NCI-H187 treated with DMSO at 0.1 percent for 48 hours (cell line): ENCODE results near the gene ZNF598.
"Not testable (repeated sequence)": the region's sequence is repeated elsewhere in the genome, so short reads cannot be mapped to it uniquely, and the experiment has no call there.

ENCODE experiments used
- DNase-seq: peaks from one replicate; lab custom pipeline; 2025; lab: John Stamatoyannopoulos, UW

ZNF598 gene

DNA sequence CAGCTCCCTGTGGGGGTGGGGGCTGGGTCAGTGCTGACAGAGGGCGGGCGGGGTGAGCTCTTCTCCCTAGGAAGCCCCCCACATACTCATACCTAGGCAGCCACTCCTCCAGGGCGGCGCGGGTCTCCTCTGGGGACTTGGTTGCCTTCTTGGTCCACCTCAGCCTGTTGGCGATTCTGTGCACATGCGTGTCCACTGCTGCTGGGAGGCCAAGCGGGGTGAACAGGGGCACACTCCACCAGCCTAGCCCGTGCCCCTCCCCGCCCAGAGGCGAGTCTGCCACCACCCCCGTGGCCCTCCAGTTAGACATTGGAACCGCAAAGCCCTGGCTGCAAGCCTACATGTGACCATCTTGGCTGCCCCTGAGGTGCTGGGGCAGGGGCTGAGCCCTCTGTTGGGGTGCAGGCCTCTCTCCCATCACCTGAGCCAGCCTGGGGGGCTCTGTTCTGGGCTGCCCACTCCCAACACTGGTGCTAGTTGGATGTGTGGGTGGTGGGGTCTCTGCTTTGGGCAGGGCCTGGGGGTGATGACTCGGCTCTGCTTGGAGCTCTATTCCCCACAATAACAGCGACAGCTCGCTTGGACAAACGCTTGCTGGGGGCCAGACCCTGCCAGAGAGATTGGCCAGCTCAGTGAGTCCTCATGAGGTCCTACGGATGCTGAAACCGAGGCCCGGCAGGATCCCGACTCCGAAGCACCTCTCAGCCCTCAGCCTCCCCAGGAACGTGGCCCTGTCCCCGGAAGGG lies 30.6 kb upstream of the ZNF598 start:
- DNase-seq: no peak

- no peak for DNase-seq
These were observed 29.8 kb upstream of the ZNF598 start for GRCh38 chr16:2039274-2040031.

GRCh38 chr16:2038382-2039231 lies 29.0 kb upstream of the ZNF598 start:
- DNase-seq: no peak

DNA sequence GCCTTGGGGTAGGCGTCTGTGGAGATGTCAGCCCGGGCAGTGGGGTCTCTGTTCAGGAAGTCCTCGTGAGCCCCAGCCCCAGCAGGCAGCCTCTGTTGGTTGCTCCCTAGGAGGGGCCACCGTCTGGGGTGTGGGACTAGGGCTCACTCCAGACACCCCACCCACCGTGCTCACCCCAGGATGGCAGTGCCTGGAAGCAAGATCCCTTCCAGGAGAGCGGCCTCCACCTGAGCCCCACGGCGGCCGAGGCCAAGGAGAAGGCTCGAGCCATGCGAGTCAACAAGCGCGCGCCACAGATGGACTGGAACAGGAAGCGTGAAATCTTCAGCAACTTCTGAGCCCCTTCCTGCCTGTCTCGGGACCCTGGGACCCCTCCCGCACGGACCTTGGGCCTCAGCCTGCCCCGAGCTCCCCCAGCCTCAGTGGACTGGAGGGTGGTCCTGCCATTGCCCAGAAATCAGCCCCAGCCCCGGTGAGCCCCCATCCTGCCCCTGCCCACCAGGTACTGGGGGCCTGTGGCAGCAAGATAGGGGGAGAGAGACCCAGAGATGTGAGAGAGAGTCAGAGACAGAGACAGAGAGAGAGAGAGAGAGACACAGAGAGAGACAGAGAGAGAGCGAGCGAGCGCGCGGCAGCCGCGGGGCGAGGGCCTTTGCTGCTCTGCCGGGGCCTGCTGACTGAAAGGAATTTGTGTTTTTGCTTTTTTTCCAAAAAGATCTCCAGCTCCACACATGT lies 28.2 kb upstream of the ZNF598 start:
- DNase-seq: no peak

DNA sequence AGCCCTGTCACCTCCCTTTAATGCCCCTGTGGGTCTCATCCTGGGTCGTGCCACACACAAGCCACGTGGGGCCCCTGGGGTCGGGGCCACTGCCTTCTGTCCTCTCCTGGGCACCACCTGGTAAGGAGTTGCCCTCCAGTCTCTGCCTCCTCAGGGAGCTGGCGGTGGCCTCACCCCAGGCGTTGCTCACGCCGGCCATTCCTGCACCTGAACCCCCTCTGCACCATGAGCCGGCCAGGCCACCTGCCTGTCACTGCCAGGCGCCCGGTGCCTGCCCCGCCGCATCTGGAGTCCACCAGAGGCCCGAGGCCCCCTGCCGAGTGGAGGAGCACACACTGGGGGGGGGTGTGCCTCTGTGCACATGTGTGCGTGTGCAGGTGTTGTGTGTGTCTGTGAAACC lies 27.5 kb upstream of the ZNF598 start:
- DNase-seq: no peak

DNA sequence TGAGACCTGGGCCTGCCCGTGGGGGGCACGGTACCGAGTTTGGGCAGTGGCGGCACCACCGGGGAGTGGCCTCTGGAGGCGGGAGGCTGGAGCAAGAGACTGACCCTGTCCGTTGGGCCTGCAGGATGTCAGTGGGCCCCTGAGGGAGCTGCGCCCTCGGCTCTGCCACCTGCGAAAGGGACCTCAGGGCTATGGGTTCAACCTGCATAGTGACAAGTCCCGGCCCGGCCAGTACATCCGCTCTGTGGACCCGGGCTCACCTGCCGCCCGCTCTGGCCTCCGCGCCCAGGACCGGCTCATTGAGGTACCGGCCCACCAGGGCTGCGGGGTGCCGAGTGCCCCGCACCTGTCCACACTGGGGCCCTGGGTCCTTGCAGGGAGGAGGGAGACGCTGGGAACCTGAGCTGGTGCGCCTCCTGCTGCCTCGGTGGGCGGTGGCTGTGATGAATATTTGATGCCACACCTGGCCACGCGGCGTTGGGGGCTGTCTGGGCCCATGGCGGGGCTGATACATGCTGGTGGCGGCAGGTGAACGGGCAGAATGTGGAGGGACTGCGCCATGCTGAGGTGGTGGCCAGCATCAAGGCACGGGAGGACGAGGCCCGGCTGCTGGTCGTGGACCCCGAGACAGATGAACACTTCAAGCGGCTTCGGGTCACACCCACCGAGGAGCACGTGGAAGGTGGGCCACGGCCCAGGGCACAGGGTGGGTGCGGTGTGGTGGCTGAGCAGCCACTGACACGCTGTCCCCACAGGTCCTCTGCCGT lies 26.8 kb upstream of the ZNF598 start:
- no peak for DNase-seq

DNA sequence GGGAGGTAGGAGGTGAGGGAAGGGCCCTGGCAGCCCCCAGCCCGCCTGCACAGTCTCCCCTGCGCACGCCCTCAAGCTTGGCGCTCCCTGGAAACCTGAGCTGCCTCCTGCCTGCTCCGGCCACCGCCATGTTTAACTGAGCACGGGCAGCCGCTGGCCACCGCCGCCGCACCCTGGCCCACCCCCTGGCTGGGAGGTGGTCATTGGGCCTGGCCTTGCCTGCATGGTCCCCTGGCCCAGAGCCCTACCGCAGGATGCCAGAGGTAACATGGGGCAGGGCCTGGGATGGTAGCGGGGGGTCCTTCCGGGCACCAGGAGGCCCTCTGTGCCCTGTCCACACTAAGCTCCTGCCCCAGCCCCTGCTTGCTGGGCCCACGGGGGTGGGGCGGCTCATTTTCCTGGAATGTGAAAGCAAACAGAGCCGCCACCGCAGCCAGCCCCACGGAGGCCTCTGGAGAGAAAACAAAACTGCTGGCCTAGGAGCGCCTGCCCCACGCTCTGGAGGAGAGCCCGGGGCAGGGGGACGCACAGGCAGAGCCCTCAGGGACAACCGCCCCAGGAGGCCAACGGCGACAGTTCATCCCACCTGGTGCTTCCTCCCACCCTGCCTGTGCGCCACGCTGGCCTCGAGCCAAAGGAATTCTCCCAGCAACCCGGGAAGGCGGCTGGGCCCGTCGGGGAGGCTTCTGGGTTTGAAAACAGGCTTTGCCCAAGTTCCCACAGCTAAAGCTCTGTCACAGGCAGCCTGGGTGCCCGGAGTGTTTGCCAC lies 26.0 kb upstream of the ZNF598 start:
- DNase-seq: no peak

GRCh38 chr16:2034696-2035430 lies 25.2 kb upstream of the ZNF598 start:
- DNase-seq: no peak

- DNase-seq: not testable (repeated sequence)
These were observed 24.5 kb upstream of the ZNF598 start for GRCh38 chr16:2033909-2034695.

DNA sequence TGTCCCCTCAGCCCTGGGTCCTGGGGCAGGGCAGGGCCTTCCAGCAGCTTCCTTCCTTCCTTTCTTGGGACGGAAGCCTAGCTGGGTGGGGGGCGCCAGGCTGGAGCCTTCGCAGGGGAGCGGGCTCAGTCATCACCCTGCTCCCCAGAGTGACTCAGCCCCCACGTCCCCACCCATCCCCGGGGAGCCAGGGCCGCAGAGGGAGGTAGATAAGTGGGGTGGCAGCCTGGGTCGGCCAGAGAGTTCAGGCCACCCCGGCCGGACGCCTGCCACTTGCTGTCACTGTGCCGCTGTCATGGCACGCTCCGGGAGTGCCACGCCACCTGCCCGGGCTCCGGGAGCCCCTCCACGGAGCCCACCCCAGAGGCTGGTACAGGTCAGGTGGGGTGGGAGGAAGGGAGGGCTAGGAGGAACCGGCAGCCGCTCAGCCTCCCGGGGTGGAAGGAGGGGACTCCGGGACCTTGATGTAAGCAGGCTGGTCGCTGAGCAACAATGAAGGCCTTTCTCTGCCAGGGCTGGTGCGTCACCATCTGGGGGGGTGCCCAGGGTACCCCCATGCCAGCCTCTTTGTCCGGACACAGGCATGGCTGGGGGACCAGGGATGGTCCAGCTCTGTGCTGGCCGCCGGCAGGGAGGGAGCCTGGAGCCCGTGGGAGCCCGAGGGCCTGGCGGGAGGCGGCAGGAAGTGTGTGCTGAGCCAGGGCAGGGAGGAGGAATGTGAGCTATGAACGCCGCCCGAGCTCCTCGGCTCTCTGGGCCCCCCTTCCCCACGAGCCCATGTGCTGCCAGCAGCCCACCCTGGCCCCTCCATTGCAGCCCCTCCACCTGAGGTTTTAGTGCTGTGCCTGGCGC lies 23.7 kb upstream of the ZNF598 start:
- no peak for DNase-seq

DNA sequence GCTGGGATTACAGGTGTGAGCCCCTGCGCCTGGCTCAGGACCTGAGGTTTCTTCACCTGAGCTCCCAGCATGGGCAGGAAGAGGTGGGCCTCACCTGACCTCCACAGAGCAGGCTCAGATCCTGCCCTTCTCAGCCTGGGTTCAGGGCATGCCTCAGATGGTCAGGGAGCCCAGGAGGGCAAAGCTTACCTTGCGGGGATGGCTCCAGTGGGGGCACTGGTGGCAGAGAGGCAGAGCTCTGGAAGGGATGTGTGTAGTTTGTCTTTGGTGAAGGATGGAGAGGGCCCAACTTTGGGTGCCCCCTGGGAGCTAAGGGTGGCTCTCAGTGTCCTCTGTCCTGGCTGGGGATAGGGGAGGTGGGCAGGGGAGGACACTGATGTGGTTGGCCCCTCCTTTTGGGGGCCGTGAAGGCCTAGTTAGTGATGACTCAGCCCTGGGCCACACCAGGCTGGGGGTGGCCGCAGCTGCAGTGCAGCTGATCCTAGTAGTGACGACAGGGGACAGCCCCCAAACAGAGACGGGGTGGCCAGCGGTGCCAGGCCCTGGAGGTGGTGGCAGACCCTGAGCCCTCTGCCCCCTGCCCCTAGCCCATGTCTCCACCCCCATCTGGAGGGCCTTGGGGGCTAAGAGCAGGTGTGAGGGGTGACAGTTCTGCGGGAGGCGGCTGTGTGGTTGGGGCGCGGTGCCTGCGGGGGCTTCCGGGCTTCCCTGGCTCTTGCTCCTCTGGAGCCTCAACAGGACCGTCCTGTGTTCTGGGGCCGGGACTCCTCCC lies 22.9 kb upstream of the ZNF598 start:
- no peak for DNase-seq

GRCh38 chr16:2031081-2031577 lies 21.5 kb upstream of the ZNF598 start:
- no peak for DNase-seq

GRCh38 chr16:2030036-2030435 lies 20.4 kb upstream of the ZNF598 start:
- no peak for DNase-seq

- no peak for DNase-seq
These were observed 19.7 kb upstream of the ZNF598 start for GRCh38 chr16:2029350-2029749.

DNA sequence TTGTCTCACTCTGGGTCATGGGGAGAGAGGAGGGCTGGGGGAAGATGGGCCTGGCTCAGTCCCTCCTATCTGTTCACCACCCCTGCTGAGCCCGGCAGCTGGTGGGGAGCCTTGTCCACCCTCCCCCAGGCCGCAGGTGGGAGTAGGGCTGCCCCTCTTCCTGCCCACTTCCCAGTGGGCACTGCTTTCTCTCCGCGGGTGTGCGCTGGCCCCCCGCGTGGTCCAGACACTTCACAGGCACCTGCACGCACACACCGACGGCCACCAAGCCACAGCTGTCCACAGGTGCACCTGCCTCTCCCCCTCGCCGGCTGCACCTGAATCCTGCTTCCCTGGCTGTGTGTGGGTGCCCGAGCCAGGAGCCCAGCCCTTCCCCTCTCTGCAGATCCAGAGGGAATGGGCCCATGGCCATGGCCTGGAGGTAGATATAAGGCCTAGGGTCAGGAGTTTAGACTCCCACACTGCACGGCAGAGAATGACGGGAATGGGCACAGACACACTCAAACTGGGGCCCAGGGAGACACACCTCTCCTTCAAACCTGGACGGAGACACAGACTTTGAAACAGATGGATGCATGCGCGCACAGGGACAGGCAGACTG lies 19.1 kb upstream of the ZNF598 start:
- no peak for DNase-seq

GRCh38 chr16:2028146-2028545 lies 18.5 kb upstream of the ZNF598 start:
- DNase-seq: no peak
